PC-3 (cell line): ENCODE data around the gene SLC1A5. TPM values are rescaled to one million over a fixed set of nuclear protein-coding genes. Genes with fewer than 3 reads are reported as not detected.
"Not testable (repeated sequence)": the region's sequence is repeated elsewhere in the genome, so short reads cannot be mapped to it uniquely, and the experiment has no call there.

Experiments used
- ATAC-seq: fragments of 200-7000 bp; cut with Tn5 transposase; 2 replicates; pipeline ENCODE4 v1.9.1; 2020; ENCODE audit warnings: mild to moderate bottlenecking, moderate library complexity
- BruUV-seq: library from RNA; stranded (reverse); fragments of 400-500 nt; replicated peaks from 2 replicates; lab custom pipeline; 2021; lab: Mats Ljungman, UMichigan
- CTCF ChIA-PET: fragments of 300-600 bp; sonication (Branson Sonifier 250); formaldehyde crosslinking; loops from one replicate; lab custom pipeline; 2022; ENCODE audit warnings: antibody characterized with exemption; lab: Charles Lee
- POLR2A ChIA-PET: fragments of 300-600 bp; sonication (Branson Sonifier 250); formaldehyde crosslinking; loops from one replicate; lab custom pipeline; 2022; ENCODE audit warnings: antibody characterized with exemption; ENCODE audit not compliant: unreplicated experiment; lab: Charles Lee
- DNase-seq: peaks from one replicate; pipeline ENCODE4 v3.0.0-alpha.2; 2015
- H2AFZ ChIP-seq: fragments of 300-600 bp; sonication (generic); 2 replicates; pipeline ENCODE4 v1.6.0; 2016; ENCODE audit warnings: antibody characterized with exemption, low read length
- H3F3A ChIP-seq: fragments of 300-600 bp; sonication (generic); one replicate; pipeline ENCODE4 v1.6.0; 2017; ENCODE audit warnings: antibody characterized with exemption, low read length, control low read depth, mild to moderate bottlenecking; ENCODE audit not compliant: unreplicated experiment
- H3K27ac ChIP-seq: fragments of 300-600 bp; sonication (generic); 2 replicates; pipeline ENCODE4 v1.5.1; 2016; ENCODE audit warnings: mild to moderate bottlenecking, low read length
- H3K27me3 ChIP-seq: fragments of 300-600 bp; sonication (generic); 2 replicates; pipeline ENCODE4 v1.6.1; 2016; ENCODE audit warnings: low read length, mixed read lengths
- H3K36me3 ChIP-seq: fragments of 300-600 bp; sonication (generic); 2 replicates; pipeline ENCODE4 v1.6.1; 2016; ENCODE audit warnings: low read depth, mixed run types, low read length, mixed read lengths
- H3K4me1 ChIP-seq: fragments of 300-600 bp; sonication (generic); 2 replicates; pipeline ENCODE4 v1.5.1; 2016; ENCODE audit warnings: low read length; ENCODE audit not compliant: insufficient read depth
- H3K4me2 ChIP-seq: fragments of 300-600 bp; sonication (generic); 2 replicates; pipeline ENCODE4 v1.6.0; 2016; ENCODE audit warnings: low read length
- H3K4me3 ChIP-seq: fragments of 300-600 bp; sonication (generic); 2 replicates; pipeline ENCODE4 v1.5.1; 2016; ENCODE audit warnings: mild to moderate bottlenecking, low read length, mixed read lengths
- H3K79me2 ChIP-seq: fragments of 300-600 bp; sonication (generic); 2 replicates; pipeline ENCODE4 v1.6.1; 2017; ENCODE audit warnings: low read length, mixed read lengths
- H3K9ac ChIP-seq: fragments of 300-600 bp; sonication (generic); 2 replicates; pipeline ENCODE4 v1.6.0; 2016; ENCODE audit warnings: mild to moderate bottlenecking, low read length
- H3K9me2 ChIP-seq: fragments of 300-600 bp; sonication (generic); replicated peaks from 2 replicates; pipeline ENCODE4 v1.6.1; 2016; ENCODE audit warnings: mixed run types, low read length, mixed read lengths
- H3K9me3 ChIP-seq: fragments of 300-600 bp; sonication (generic); 2 replicates; pipeline ENCODE4 v1.6.1; 2016; ENCODE audit warnings: low read length, mixed read lengths
- H4K20me1 ChIP-seq: fragments of 300-600 bp; sonication (generic); 2 replicates; pipeline ENCODE4 v1.6.1; 2016; ENCODE audit warnings: low read length, mixed read lengths
- CTCF ChIP-seq: fragments of 300-600 bp; sonication (generic); conservative IDR thresholded peaks from 2 replicates; pipeline ENCODE4 v1.5.1; 2017; ENCODE audit warnings: antibody characterized with exemption, low read depth, mild to moderate bottlenecking, low read length
- EZH2 ChIP-seq: fragments of 300-600 bp; sonication (generic); IDR thresholded peaks from one replicate; pipeline ENCODE4 v1.6.1; 2017; ENCODE audit warnings: antibody characterized with exemption, mild to moderate bottlenecking, low read length; ENCODE audit not compliant: unreplicated experiment
- EZH2phosphoT487 ChIP-seq: fragments of 300-600 bp; sonication (generic); IDR thresholded peaks from 2 replicates; pipeline ENCODE4 v1.6.1; 2018; ENCODE audit warnings: mild to moderate bottlenecking, antibody characterized with exemption, low read length, borderline replicate concordance
- intact Hi-C: fragments of 100-400 bp; cut with micrococcal nuclease; formaldehyde crosslinking; loops from 2 replicates; pipeline ENCODE4 v1.9.0; 2023
- total RNA-seq: library from RNA; depleted of rRNA; stranded (reverse); fragments of >200 nt; gene quantifications from 2 replicates; pipeline ENCODE4 v1.2.3, GENCODE V29; 2014

SLC1A5 gene
- total RNA-seq, 1 experiment from 2014 or later, result 97.4 TPM

- no peaks in the 10 kb centered on the region for H3K9me3 ChIP-seq
- no peak overlapping the region for H3K4me2 ChIP-seq
- H3K4me3 ChIP-seq, result no peak overlapping the region
- no peaks in the 10 kb centered on the region for H3K79me2 ChIP-seq
- TF ChIP-seq EZH2phosphoT487 (no peak), EZH2 (no peak), CTCF (no peak)
- no peaks in the 10 kb centered on the region for H4K20me1 ChIP-seq
- ChIA-PET POLR2A (no interaction called here), CTCF (no interaction called here)
- H3K36me3 ChIP-seq, result no peaks in the 10 kb centered on the region
- H3K27ac ChIP-seq, result no peak overlapping the region
- no peak overlapping the region for H2AFZ ChIP-seq
- H3K4me1 ChIP-seq, result no peaks in the 10 kb centered on the region
- intact Hi-C loops, result no loop called here
- no TSS peak for BruUV-seq
- ATAC-seq (no peak), DNase-seq (no peak)
- H3F3A ChIP-seq, result no peaks in the 10 kb centered on the region
- H3K9ac ChIP-seq, result no peak overlapping the region
- no peaks in the 10 kb centered on the region for H3K27me3 ChIP-seq
- H3K9me2 ChIP-seq, result no peaks in the 10 kb centered on the region
Observed at GRCh38 chr19:46806656-46807055, 18.3 kb upstream of the SLC1A5 start.

GRCh38 chr19:46804432-46804831, 16.0 kb upstream of the SLC1A5 start:
- BruUV-seq, H3K4me2 ChIP-seq, H3K4me1 ChIP-seq, H3K27me3 ChIP-seq, H3K79me2 ChIP-seq, DNase-seq, H2AFZ ChIP-seq, H3K9me2 ChIP-seq, H3F3A ChIP-seq, ATAC-seq, H3K27ac ChIP-seq, H3K9me3 ChIP-seq, CTCF ChIA-PET, H3K9ac ChIP-seq, H3K36me3 ChIP-seq, H4K20me1 ChIP-seq, H3K4me3 ChIP-seq, intact Hi-C loops, POLR2A ChIA-PET: not testable (repeated sequence)

- no peaks in the 10 kb centered on the region for H3F3A ChIP-seq
- H3K9me2 ChIP-seq, result no peaks in the 10 kb centered on the region
- H4K20me1 ChIP-seq, result no peaks in the 10 kb centered on the region
- POLR2A ChIA-PET, result no interaction called here
- no peaks in the 10 kb centered on the region for H3K4me1 ChIP-seq
- ATAC-seq, result no peak
- H3K27me3 ChIP-seq, result no peaks in the 10 kb centered on the region
- intact Hi-C loops, result no loop called here
- no peak overlapping the region for H3K4me2 ChIP-seq
- no peak overlapping the region for H3K4me3 ChIP-seq
- H3K9me3 ChIP-seq, result no peaks in the 10 kb centered on the region
- H2AFZ ChIP-seq, result no peak overlapping the region
- no TSS peak for BruUV-seq
- TF ChIP-seq EZH2phosphoT487 (no peak), EZH2 (no peak), CTCF (no peak)
- no peaks in the 10 kb centered on the region for H3K79me2 ChIP-seq
- DNase-seq, result no peak
- H3K9ac ChIP-seq, result no peak overlapping the region
- no peaks in the 10 kb centered on the region for H3K36me3 ChIP-seq
- CTCF ChIA-PET, result no interaction called here
- H3K27ac ChIP-seq, result no peak overlapping the region
Observed at GRCh38 chr19:46803555-46803954, 15.2 kb upstream of the SLC1A5 start.
